GM20000 (cell line): ENCODE data around the gene GALE.
A peak's percentile ranks its signal among the peaks of the same experiment; 100 is the strongest.
"Not testable (repeated sequence)": the region's sequence is repeated elsewhere in the genome, so short reads cannot be mapped to it uniquely, and the experiment has no call there.

Experiments used
- DNase-seq: peaks from one replicate; pipeline ENCODE4 v3.0.0; 2012; ENCODE audit warnings: low spot score
- CTCF ChIP-seq: IDR thresholded peaks from 2 replicates; pipeline ENCODE4 v1.5.1; 2012; ENCODE audit warnings: mild to moderate bottlenecking, control low read depth; ENCODE audit errors: extremely low read depth, missing control alignments

GALE gene

GRCh38 chr1:23799570-23800399 lies 769 bp downstream of the GALE start:
- DNase-seq = peak; percentile 83
- TF ChIP-seq CTCF = no peak

- no peak for TF ChIP-seq CTCF
- DNase-seq = no peak
These were observed 1.3 kb downstream of the GALE start for GRCh38 chr1:23799255-23799569.

- DNase-seq = no peak
- peak; percentile 12 for TF ChIP-seq CTCF
These were observed 1.9 kb downstream of the GALE start for GRCh38 chr1:23798662-23799142.

- TF ChIP-seq CTCF = no peak
- DNase-seq = no peak
These were observed 2.8 kb downstream of the GALE start for GRCh38 chr1:23797478-23798448.

- no peak for DNase-seq
- no peak for TF ChIP-seq CTCF
These were observed 3.9 kb downstream of the GALE start for GRCh38 chr1:23796466-23797271.

- no peak for TF ChIP-seq CTCF
- DNase-seq = no peak
These were observed 4.7 kb downstream of the GALE start for GRCh38 chr1:23795676-23796465.

- not testable (repeated sequence) for DNase-seq
These were observed 5.8 kb downstream of the GALE start for GRCh38 chr1:23794732-23795182.
